ENCODE measurements around the gene ANKRD13D. TPM values are rescaled to one million over a fixed set of nuclear protein-coding genes. Genes with fewer than 3 reads are reported as not detected.

Gene ANKRD13D
- polyA plus RNA-seq, 1 donor from 2014 or later, result 93.5 TPM

DNA sequence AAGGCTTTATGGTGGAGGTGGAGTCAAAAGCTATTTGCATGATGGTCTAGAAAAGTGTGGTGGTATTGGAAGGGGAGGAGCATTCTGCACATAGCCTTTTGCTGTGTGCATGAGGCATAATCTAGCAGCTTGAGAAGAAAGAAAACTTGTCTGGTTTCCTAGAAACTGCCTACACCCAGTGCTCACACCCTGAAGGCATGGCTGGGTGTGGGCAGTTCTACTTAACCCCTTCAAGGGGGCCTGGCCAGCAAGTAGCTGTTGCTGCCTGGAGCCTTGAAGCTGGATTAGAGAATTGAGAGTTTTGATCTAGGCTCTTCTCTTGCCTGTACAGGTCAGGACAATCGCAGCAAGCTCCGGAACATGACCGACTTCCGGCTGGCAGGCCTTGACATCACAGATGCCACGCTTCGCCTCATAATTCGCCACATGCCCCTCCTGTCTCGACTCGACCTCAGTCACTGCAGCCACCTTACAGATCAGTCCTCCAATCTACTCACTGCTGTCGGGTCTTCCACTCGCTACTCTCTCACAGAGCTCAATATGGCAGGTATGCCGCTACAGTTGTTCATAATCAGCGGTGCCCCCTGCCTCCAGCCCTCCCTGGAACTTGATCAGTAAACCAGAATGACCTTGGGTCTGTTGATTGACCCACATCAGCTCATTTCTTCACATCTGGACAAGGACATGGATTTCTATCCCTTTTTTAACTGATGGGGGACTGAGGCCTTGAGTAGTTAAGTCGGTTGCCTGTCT lies 35.1 kb upstream of the ANKRD13D start:
- Histone ChIP-seq H3K27ac (ENCODE audit: low read length) (no peak overlapping the region), H3K4me3 (ENCODE audit: low read length) (no peak overlapping the region), H3F3A (ENCODE audit: insufficient read depth, low read length, poor library complexity, severe bottlenecking) (no peaks in the 10 kb centered on the region), H3K27me3 (ENCODE audit: insufficient read depth, low read depth, low read length) (no peaks in the 10 kb centered on the region), H3K4me2 (ENCODE audit: low read length) (no peak overlapping the region), H3K9ac (ENCODE audit: low read length) (no peak overlapping the region), H3K9me3 (ENCODE audit: low read length) (no peaks in the 10 kb centered on the region), H2AFZ (ENCODE audit: low read depth, low read length) (no peak overlapping the region), H4K20me1 (ENCODE audit: insufficient read depth) (no peaks in the 10 kb centered on the region), H3K79me2 (replicated peaks; ENCODE audit: insufficient read depth, low read length) (no peaks in the 10 kb centered on the region), H3K36me3 (ENCODE audit: insufficient read depth, low read length) (peaks cover 8% of the 10 kb centered on the region), H3K9me2 (ENCODE audit: insufficient read depth, low read length) (no peaks in the 10 kb centered on the region)
- no peak for TF ChIP-seq EZH2 (IDR thresholded peaks at IDR 0.05; ENCODE audit: borderline replicate concordance, insufficient read depth, low read length, poor library complexity, severe bottlenecking)
- no peak for TF ChIP-seq EP300 (conservative IDR thresholded peaks at IDR 0.05; ENCODE audit: poor library complexity, severe bottlenecking)
- TF ChIP-seq POLR2AphosphoS5 (IDR thresholded peaks at IDR 0.05), result no peak
- TF ChIP-seq MXI1 (conservative IDR thresholded peaks at IDR 0.05; ENCODE audit: poor library complexity, severe bottlenecking), result no peak
- TF ChIP-seq, protein P1, sequence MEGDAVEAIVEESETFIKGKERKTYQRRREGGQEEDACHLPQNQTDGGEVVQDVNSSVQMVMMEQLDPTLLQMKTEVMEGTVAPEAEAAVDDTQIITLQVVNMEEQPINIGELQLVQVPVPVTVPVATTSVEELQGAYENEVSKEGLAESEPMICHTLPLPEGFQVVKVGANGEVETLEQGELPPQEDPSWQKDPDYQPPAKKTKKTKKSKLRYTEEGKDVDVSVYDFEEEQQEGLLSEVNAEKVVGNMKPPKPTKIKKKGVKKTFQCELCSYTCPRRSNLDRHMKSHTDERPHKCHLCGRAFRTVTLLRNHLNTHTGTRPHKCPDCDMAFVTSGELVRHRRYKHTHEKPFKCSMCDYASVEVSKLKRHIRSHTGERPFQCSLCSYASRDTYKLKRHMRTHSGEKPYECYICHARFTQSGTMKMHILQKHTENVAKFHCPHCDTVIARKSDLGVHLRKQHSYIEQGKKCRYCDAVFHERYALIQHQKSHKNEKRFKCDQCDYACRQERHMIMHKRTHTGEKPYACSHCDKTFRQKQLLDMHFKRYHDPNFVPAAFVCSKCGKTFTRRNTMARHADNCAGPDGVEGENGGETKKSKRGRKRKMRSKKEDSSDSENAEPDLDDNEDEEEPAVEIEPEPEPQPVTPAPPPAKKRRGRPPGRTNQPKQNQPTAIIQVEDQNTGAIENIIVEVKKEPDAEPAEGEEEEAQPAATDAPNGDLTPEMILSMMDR (IDR thresholded peaks at IDR 0.05; ENCODE audit: poor library complexity, severe bottlenecking), result no peak
- no peak for TF ChIP-seq RAD21 (conservative IDR thresholded peaks at IDR 0.05)
- TF ChIP-seq SMC3 (conservative IDR thresholded peaks at IDR 0.05; ENCODE audit: poor library complexity), result no peak
- no peak for TF ChIP-seq TAF1 (IDR thresholded peaks at IDR 0.05; ENCODE audit: low read depth)
- TF ChIP-seq, protein P2, sequence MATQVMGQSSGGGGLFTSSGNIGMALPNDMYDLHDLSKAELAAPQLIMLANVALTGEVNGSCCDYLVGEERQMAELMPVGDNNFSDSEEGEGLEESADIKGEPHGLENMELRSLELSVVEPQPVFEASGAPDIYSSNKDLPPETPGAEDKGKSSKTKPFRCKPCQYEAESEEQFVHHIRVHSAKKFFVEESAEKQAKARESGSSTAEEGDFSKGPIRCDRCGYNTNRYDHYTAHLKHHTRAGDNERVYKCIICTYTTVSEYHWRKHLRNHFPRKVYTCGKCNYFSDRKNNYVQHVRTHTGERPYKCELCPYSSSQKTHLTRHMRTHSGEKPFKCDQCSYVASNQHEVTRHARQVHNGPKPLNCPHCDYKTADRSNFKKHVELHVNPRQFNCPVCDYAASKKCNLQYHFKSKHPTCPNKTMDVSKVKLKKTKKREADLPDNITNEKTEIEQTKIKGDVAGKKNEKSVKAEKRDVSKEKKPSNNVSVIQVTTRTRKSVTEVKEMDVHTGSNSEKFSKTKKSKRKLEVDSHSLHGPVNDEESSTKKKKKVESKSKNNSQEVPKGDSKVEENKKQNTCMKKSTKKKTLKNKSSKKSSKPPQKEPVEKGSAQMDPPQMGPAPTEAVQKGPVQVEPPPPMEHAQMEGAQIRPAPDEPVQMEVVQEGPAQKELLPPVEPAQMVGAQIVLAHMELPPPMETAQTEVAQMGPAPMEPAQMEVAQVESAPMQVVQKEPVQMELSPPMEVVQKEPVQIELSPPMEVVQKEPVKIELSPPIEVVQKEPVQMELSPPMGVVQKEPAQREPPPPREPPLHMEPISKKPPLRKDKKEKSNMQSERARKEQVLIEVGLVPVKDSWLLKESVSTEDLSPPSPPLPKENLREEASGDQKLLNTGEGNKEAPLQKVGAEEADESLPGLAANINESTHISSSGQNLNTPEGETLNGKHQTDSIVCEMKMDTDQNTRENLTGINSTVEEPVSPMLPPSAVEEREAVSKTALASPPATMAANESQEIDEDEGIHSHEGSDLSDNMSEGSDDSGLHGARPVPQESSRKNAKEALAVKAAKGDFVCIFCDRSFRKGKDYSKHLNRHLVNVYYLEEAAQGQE (IDR thresholded peaks at IDR 0.05; ENCODE audit: borderline replicate concordance), result no peak

DNA sequence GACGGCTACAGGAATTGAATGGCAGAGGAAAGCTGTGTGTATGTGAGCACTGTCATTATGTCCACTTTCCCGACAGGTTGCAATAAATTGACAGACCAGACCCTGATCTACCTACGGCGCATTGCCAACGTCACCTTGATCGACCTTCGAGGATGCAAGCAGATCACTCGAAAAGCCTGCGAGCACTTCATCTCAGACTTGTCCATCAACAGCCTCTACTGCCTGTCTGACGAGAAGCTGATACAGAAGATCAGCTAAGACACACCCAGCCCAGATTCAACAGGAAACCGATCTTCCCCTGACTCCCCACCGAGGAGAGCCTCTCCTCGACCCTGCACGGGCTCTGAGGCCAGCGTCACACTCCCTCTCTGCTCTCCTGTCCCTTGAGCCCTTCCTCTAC lies 34.3 kb upstream of the ANKRD13D start:
- H3K27ac ChIP-seq (ENCODE audit: low read length), result no peak overlapping the region
- no peak overlapping the region for H3K4me2 ChIP-seq (ENCODE audit: low read length)
- no peaks in the 10 kb centered on the region for H3K27me3 ChIP-seq (ENCODE audit: insufficient read depth, low read depth, low read length)
- no peaks in the 10 kb centered on the region for H4K20me1 ChIP-seq (ENCODE audit: insufficient read depth)
- H3K9me2 ChIP-seq (ENCODE audit: insufficient read depth, low read length), result no peaks in the 10 kb centered on the region
- H3K79me2 ChIP-seq (replicated peaks; ENCODE audit: insufficient read depth, low read length), result no peaks in the 10 kb centered on the region
- H3K9me3 ChIP-seq (ENCODE audit: low read length), result no peaks in the 10 kb centered on the region
- H3F3A ChIP-seq (ENCODE audit: insufficient read depth, low read length, poor library complexity, severe bottlenecking), result no peaks in the 10 kb centered on the region
- H3K4me3 ChIP-seq (ENCODE audit: low read length), result no peak overlapping the region
- no peak for TF ChIP-seq EP300 (conservative IDR thresholded peaks at IDR 0.05; ENCODE audit: poor library complexity, severe bottlenecking)
- peaks cover 8% of the 10 kb centered on the region for H3K36me3 ChIP-seq (ENCODE audit: insufficient read depth, low read length)
- no peak overlapping the region for H3K9ac ChIP-seq (ENCODE audit: low read length)
- no peak overlapping the region for H2AFZ ChIP-seq (ENCODE audit: low read depth, low read length)

Data from neural cell (in vitro differentiated cells).